NCI-H2227 (cell line): Measurements from ENCODE around the gene FAM47B.

Source experiments
- DNase-seq: peaks from one replicate; lab custom pipeline; 2025; ENCODE audit not compliant: unreplicated experiment; lab: John Stamatoyannopoulos, UW

Gene FAM47B

GRCh38 chrX:34942496-34942895 lies at the start of gene FAM47B:
Gene FAM47B, plus strand, starts transcription at chrX:34942796. Its CDS starts 36 bp downstream, at chrX:34942832.
- DNase-seq: no peak

GRCh38 chrX:34893741-34894140 lies 48.9 kb upstream of the FAM47B start:
- no peak for DNase-seq

GRCh38 chrX:34900691-34901090 lies 41.9 kb upstream of the FAM47B start:
- no peak for DNase-seq

DNA sequence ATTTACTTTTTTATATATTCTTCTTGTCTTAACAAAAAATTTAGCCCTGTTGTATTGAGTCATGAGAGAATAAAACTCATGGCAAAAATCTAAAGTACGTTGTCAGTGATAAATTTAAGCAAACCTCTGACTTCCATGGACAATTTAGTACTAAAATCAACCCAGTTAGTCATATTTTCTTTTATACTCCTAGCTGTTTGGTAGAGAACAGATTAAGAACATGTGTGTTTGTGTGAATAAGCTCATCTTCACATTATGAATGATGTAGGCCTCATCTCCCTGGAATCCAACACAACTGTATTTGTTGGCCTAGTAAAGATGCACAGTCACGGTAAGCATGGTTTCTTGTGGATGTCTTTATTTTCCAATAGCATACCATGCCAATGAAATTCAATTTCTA lies 40.8 kb upstream of the FAM47B start:
- DNase-seq: no peak

DNA sequence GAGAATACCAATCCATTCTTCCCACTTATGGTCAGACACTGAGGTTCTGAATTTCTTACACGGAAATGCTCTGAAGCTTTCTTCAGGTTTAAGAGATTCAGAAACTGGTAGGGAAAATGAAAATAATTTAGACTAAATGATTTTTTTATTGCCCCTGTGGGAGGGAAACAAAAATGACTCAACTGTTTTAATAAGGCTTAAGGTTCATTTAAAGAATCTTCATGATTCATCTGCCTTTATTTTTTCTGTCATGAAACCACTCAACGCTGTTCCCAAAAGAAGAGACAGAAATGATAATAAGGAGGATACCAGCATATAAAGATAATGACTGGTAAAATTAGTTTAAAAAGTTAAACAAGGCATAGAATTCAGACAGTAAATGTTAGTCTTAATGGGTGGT lies 39.3 kb upstream of the FAM47B start:
- no peak for DNase-seq

- DNase-seq: no peak
Observed at GRCh38 chrX:34909151-34909550, 33.4 kb upstream of the FAM47B start.

DNA sequence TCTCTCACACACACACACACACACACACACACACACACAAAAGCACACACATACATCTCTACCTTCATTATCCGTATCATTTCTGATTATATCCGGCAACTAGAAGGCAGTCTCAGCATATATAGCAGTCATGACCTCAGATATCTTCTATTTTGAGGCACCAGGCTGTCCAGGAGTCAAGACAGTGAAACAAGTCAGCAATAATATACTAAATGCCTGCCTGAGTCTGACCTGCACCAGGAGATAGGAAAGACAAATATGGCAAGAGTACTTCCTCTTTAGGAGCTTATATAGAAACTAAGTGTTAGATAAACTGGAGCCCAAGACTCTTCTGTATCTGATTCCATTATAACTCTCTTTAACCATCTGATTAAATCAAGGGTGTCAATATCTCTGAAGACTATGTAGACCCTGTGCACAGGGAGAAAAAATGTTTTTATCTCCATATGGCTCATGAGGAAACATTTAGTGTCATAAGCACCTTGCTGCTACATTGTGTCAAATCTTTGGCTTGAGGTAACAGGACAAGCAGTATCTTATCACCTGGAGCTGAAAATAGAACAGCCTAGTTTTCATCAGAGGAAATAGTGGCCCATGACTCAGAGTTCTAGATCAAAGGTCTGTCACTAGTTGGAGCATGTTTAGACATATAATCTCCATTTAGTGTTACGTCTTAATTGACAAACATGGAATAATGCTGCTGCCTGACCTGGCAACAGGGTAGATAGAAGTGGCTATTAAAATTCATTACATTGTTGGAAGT lies 27.0 kb upstream of the FAM47B start:
- DNase-seq: no peak

GRCh38 chrX:34917146-34917545 lies 25.4 kb upstream of the FAM47B start:
- no peak for DNase-seq

DNA sequence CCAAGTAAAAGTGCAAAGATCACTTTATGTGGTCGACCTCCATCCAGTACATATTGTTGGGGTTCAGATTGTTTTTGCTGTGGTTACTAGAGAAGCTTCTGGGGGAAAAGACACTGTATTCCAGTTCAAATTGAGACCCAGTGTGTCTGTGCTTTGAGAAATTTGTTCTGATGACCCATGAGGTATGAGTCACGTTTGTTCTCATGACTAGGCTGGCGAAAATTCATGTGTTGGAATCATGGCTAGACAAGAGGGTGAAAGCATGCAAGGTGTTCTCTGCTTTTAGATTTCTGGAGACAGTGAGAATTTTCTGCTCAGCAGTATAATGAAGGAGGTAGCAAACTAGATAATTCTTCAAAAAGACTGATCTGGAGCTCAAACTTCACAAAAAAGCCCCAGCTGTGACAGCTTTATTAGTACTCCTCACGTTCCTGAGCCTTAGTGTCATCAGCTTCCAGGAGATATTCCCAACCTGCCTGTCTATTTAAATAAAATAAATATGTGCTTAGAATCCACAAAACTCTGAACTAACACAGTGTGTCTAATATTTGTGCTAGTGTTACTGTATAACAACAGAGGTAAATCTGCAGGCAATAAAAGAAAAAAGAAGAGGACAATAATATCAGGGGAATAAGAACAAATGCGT lies 24.4 kb upstream of the FAM47B start:
- DNase-seq: no peak

DNA sequence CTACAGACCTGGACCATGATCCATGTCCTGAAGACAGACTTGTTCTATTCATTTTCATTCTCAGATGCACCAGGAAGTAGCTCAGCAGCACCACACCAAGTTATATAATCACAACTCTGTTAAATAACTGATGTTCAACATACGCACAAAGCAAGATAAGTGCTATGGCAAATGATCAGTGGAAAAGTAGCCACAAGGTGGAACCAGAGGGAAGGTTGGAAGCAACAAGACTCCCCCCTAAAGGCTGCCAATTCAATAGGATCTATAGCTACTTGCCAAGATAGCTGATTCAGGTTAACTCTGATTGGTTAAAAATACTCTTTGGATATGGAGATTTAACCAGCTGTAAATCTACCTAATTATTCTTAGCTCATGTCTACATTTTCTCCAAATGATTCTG lies 23.7 kb upstream of the FAM47B start:
- DNase-seq: no peak

DNA sequence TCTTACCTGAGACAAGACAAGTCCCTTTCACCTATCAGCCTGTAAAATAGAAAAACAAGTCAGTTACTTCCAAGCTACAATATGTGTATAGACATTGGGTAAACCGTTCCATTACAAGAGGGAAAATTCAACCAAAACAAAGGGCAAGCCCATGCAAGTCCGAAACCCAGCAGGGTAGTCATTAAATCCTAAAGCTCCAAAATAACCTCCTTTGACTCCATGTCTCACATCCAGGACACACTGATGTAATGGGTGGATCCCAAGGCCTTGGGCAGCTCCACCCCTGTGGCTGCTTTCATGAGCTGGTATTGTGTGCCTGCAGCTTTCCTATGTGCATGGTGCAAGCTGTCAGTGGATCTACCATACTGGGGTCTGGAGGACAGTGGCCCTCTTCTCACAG lies 14.7 kb upstream of the FAM47B start:
- DNase-seq: no peak

DNA sequence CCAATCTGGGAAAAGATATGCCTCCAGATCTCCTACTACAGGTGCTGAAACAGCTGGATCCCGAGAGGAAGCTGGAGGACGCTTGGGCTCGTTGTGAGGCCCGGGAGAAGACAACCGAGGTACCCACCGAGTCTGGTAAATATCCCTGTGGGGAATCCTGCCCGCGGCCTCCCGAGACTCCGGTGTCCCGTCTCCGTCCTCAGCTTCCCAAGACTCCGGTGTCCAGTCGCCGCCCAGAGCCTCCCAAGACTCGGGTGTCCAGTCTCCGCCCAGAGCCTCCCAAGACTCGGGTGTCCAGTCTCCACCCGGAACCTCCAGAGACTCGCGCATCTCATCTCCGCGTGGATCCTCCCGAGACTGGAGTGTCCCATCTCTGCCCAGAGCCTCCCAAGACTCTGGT lies 639 bp downstream of the FAM47B start:
- DNase-seq: no peak

- no peak for DNase-seq
Observed at GRCh38 chrX:34956916-34957315, 14.3 kb downstream of the FAM47B start.

- no peak for DNase-seq
Observed at GRCh38 chrX:34961662-34962061, 19.1 kb downstream of the FAM47B start.

GRCh38 chrX:34972206-34972605 lies 29.6 kb downstream of the FAM47B start:
- no peak for DNase-seq

DNA sequence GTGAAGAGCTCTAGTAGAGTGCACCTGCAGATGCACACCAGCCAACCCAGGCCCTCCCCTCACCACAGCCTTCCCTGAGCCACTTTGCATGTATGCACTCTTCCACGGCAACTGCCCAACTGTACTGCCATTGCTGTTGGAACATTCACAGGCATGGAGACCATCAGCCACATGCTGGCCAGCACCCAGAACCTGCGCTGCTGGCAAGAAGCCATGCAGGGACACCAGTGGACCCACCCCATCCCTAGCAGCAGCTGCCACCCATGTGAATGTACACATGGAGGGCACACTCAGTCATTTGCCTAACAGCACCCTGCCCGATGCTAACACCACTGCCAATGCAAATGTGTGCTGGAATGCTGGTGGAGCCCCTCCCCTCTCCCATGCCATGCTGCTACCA lies 35.6 kb downstream of the FAM47B start:
- DNase-seq: no peak

DNA sequence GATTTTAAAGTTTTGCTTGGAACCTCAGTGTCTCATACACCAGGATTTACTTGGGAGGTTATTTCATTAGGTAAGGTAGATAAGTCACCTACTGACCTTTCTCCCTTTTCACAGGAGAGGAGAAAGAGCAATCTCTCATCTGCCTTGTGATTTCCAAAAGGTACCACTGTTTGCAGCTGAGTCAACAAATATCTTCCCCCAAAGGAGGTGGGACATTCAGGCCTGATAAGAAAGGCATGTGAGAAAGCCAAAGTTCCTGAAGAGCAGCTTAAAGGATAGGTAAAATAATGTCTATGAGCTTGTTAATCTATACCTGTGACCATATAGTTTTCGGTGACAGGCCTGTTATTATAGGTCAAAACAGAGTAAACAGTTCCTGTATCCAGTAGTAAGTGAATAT lies 45.0 kb downstream of the FAM47B start:
- no peak for DNase-seq
